Myocyte (in vitro differentiated cells): ENCODE measurements around the gene ATP6V0A1. TPM values are rescaled to one million over a fixed set of nuclear protein-coding genes. Genes with fewer than 3 reads are reported as not detected.
"Not testable (repeated sequence)": the region's sequence is repeated elsewhere in the genome, so short reads cannot be mapped to it uniquely, and the experiment has no call there.

Source experiments
- DNase-seq: peaks from one replicate; pipeline ENCODE4 v3.0.0-alpha.2; 2012; ENCODE audit warnings: low read depth
- total RNA-seq: library from RNA; depleted of rRNA; stranded (reverse); fragments of >200 nt; gene quantifications from 2 replicates; pipeline ENCODE4 v1.2.3, GENCODE V29; 2014

The ATP6V0A1 gene
- total RNA-seq, 1 donor from 2014 or later, result 102 TPM

GRCh38 chr17:42436391-42436790 is 22.3 kb upstream of the ATP6V0A1 start:
- DNase-seq, result peak; percentile 79

GRCh38 chr17:42438600-42439567 is 19.8 kb upstream of the ATP6V0A1 start:
- no peak for DNase-seq

GRCh38 chr17:42441371-42442195 is 17.1 kb upstream of the ATP6V0A1 start:
- no peak for DNase-seq

GRCh38 chr17:42442196-42442565 is 16.5 kb upstream of the ATP6V0A1 start:
- DNase-seq, result no peak

GRCh38 chr17:42449176-42449575 is 9.5 kb upstream of the ATP6V0A1 start:
- not testable (repeated sequence) for DNase-seq

- DNase-seq, result not testable (repeated sequence)
These were observed 8.8 kb upstream of the ATP6V0A1 start for GRCh38 chr17:42449838-42450237.

- DNase-seq, result not testable (repeated sequence)
These were observed 7.4 kb upstream of the ATP6V0A1 start for GRCh38 chr17:42451270-42451669.

- no peak for DNase-seq
These were observed 5.2 kb upstream of the ATP6V0A1 start for GRCh38 chr17:42453439-42453838.

GRCh38 chr17:42454987-42455386 is 3.7 kb upstream of the ATP6V0A1 start:
- not testable (repeated sequence) for DNase-seq

GRCh38 chr17:42456223-42457106 is 2.2 kb upstream of the ATP6V0A1 start:
- DNase-seq, result peak; percentile 78

GRCh38 chr17:42457107-42457792 is 1.4 kb upstream of the ATP6V0A1 start:
- no peak for DNase-seq

GRCh38 chr17:42459256-42459800 is 650 bp downstream of the ATP6V0A1 start:
- peak; percentile 51 for DNase-seq

GRCh38 chr17:42459801-42460281 is 1.2 kb downstream of the ATP6V0A1 start:
- peak; percentile 62 for DNase-seq

GRCh38 chr17:42460371-42460770 is 1.7 kb downstream of the ATP6V0A1 start:
- peak; percentile 68 for DNase-seq

GRCh38 chr17:42463976-42464400 is 5.3 kb downstream of the ATP6V0A1 start:
- DNase-seq, result no peak

GRCh38 chr17:42467889-42468288 is 9.2 kb downstream of the ATP6V0A1 start:
- DNase-seq, result no peak

- no peak for DNase-seq
These were observed 14.2 kb downstream of the ATP6V0A1 start for GRCh38 chr17:42472709-42473521.

GRCh38 chr17:42474276-42474675 is 15.6 kb downstream of the ATP6V0A1 start:
- no peak for DNase-seq

GRCh38 chr17:42475121-42475520 is 16.4 kb downstream of the ATP6V0A1 start:
- no peak for DNase-seq
